Astrocyte (in vitro differentiated cells and primary cell): ENCODE data around the gene GHDC.

ENCODE experiments used
- CTCF ChIP-seq: IDR thresholded peaks from 2 replicates; pipeline ENCODE4 v1.5.1; 2011; ENCODE audit warnings: low read depth, mild to moderate bottlenecking, inconsistent platforms, low read length, moderate library complexity; ENCODE audit not compliant: insufficient read depth
- EZH2 ChIP-seq: IDR thresholded peaks from 2 replicates; pipeline ENCODE4 v1.6.1; 2012; ENCODE audit warnings: mild to moderate bottlenecking, low read length, inconsistent platforms; ENCODE audit not compliant: insufficient read depth

GRCh38 chr17:42169351-42169750 is 24.9 kb downstream of the GHDC start:
- TF ChIP-seq CTCF: no peak
- no peak for TF ChIP-seq EZH2
